Fibroblast of gingiva (primary cell): ENCODE results near the gene SHANK2.

Experiments
- DNase-seq: peaks from one replicate; pipeline ENCODE4 v3.0.0-alpha.2; 2011; ENCODE audit warnings: low read depth

The SHANK2 gene

GRCh38 chr11:71202598-71202944 is 49.8 kb downstream of the SHANK2 start:
- no peak for DNase-seq
